ENCODE data around the gene SCFD2.

- TF ChIP-seq, protein P1, sequence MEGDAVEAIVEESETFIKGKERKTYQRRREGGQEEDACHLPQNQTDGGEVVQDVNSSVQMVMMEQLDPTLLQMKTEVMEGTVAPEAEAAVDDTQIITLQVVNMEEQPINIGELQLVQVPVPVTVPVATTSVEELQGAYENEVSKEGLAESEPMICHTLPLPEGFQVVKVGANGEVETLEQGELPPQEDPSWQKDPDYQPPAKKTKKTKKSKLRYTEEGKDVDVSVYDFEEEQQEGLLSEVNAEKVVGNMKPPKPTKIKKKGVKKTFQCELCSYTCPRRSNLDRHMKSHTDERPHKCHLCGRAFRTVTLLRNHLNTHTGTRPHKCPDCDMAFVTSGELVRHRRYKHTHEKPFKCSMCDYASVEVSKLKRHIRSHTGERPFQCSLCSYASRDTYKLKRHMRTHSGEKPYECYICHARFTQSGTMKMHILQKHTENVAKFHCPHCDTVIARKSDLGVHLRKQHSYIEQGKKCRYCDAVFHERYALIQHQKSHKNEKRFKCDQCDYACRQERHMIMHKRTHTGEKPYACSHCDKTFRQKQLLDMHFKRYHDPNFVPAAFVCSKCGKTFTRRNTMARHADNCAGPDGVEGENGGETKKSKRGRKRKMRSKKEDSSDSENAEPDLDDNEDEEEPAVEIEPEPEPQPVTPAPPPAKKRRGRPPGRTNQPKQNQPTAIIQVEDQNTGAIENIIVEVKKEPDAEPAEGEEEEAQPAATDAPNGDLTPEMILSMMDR (IDR thresholded peaks at IDR 0.05; ENCODE audit: insufficient read depth, low read depth, low read length): no peak
- no peak for TF ChIP-seq EZH2 (IDR thresholded peaks at IDR 0.05; ENCODE audit: insufficient read depth, low read length)
Observed at GRCh38 chr4:53007024-53007423, 358.8 kb downstream of the SCFD2 start.

All from astrocyte (in vitro differentiated cells and primary cell).